Nephron progenitor cell (in vitro differentiated cells): Measurements from ENCODE around the gene PRODH.
A peak's percentile ranks its signal among the peaks of the same experiment; 100 is the strongest.
"Not testable (repeated sequence)": the region's sequence is repeated elsewhere in the genome, so short reads cannot be mapped to it uniquely, and the experiment has no call there.

Experiments used
- DNase-seq: peaks from one replicate; pipeline ENCODE4 v3.0.0; 2021
- H3K27ac Mint-ChIP-seq: 2 replicates; pipeline ENCODE4 v1.8.0; 2021; ENCODE audit warnings: mild to moderate bottlenecking, moderate library complexity, mixed read lengths
- H3K27me3 Mint-ChIP-seq: 2 replicates; pipeline ENCODE4 v1.8.0; 2021; ENCODE audit warnings: mild to moderate bottlenecking, low read depth, mixed read lengths; ENCODE audit not compliant: poor library complexity
- H3K36me3 Mint-ChIP-seq: 2 replicates; pipeline ENCODE4 v1.8.0; 2021; ENCODE audit warnings: low read depth, mixed read lengths
- H3K4me1 Mint-ChIP-seq: 2 replicates; pipeline ENCODE4 v1.8.0; 2021; ENCODE audit warnings: mixed read lengths
- H3K4me3 Mint-ChIP-seq: 2 replicates; pipeline ENCODE4 v1.8.0; 2021; ENCODE audit warnings: mild to moderate bottlenecking, moderate library complexity, mixed read lengths
- H3K9me3 Mint-ChIP-seq: 2 replicates; pipeline ENCODE4 v1.8.0; 2021; ENCODE audit warnings: mild to moderate bottlenecking, moderate library complexity, mixed read lengths
- TF ChIP-seq, protein P1 (sequence below): fragments of 200-600 bp; sonication (generic); IDR thresholded peaks from 2 replicates; pipeline ENCODE4 v1.5.0; 2021; ENCODE audit warnings: antibody characterized with exemption

The PRODH gene

GRCh38 chr22:18973264-18974031 lies 37.4 kb upstream of the PRODH start:
- Mint-ChIP-seq H3K4me1 (no peaks in the 10 kb centered on the region), H3K36me3 (no peaks in the 10 kb centered on the region), H3K27ac (no peak overlapping the region), H3K27me3 (peaks cover 42% of the 10 kb centered on the region), H3K9me3 (no peaks in the 10 kb centered on the region), H3K4me3 (no peak overlapping the region)
- TF ChIP-seq, protein P1, sequence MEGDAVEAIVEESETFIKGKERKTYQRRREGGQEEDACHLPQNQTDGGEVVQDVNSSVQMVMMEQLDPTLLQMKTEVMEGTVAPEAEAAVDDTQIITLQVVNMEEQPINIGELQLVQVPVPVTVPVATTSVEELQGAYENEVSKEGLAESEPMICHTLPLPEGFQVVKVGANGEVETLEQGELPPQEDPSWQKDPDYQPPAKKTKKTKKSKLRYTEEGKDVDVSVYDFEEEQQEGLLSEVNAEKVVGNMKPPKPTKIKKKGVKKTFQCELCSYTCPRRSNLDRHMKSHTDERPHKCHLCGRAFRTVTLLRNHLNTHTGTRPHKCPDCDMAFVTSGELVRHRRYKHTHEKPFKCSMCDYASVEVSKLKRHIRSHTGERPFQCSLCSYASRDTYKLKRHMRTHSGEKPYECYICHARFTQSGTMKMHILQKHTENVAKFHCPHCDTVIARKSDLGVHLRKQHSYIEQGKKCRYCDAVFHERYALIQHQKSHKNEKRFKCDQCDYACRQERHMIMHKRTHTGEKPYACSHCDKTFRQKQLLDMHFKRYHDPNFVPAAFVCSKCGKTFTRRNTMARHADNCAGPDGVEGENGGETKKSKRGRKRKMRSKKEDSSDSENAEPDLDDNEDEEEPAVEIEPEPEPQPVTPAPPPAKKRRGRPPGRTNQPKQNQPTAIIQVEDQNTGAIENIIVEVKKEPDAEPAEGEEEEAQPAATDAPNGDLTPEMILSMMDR: no peak
- DNase-seq: no peak

GRCh38 chr22:18972591-18972990 lies 36.5 kb upstream of the PRODH start:
- peaks cover 49% of the 10 kb centered on the region for H3K27me3 Mint-ChIP-seq
- not testable (repeated sequence) for H3K36me3 Mint-ChIP-seq, H3K4me1 Mint-ChIP-seq, H3K9me3 Mint-ChIP-seq, H3K4me3 Mint-ChIP-seq, H3K27ac Mint-ChIP-seq, DNase-seq

- H3K36me3 Mint-ChIP-seq, H3K4me1 Mint-ChIP-seq, H3K27ac Mint-ChIP-seq, DNase-seq, H3K4me3 Mint-ChIP-seq, H3K9me3 Mint-ChIP-seq: not testable (repeated sequence)
- peaks cover 51% of the 10 kb centered on the region for H3K27me3 Mint-ChIP-seq
Observed at GRCh38 chr22:18972029-18972428, 35.9 kb upstream of the PRODH start.

GRCh38 chr22:18971321-18971751 lies 35.2 kb upstream of the PRODH start:
- H3K9me3 Mint-ChIP-seq: no peaks in the 10 kb centered on the region
- no peak overlapping the region for H3K27ac Mint-ChIP-seq
- TF ChIP-seq, protein P1: no peak
- H3K27me3 Mint-ChIP-seq: peaks cover 50% of the 10 kb centered on the region
- H3K4me1 Mint-ChIP-seq: no peaks in the 10 kb centered on the region
- H3K4me3 Mint-ChIP-seq: no peak overlapping the region
- no peaks in the 10 kb centered on the region for H3K36me3 Mint-ChIP-seq
- DNase-seq: no peak

DNA sequence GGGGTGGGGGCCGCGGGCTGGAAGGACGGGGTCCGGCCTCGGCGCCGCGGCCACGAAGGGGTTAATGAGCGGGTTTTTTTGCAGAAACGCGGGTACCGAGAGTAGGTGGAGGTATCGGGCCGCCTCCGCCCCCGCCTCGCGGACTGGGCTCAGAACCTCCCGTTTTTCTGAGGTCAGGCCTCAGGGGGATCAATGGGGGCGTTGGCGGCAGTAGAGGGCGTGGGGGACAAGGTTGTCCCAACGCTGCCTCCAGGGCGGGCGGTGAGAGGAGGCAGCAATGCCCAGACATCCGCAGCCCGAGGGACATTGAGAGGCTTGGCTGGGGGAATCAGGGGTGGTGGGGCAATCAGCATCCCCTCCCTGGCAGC lies 34.8 kb upstream of the PRODH start:
- no peaks in the 10 kb centered on the region for H3K36me3 Mint-ChIP-seq
- no peaks in the 10 kb centered on the region for H3K4me1 Mint-ChIP-seq
- H3K9me3 Mint-ChIP-seq: no peaks in the 10 kb centered on the region
- no peak for DNase-seq
- peak overlapping the region; percentile 55 for H3K4me3 Mint-ChIP-seq
- H3K27ac Mint-ChIP-seq: no peak overlapping the region
- TF ChIP-seq, protein P1: no peak
- peaks cover 48% of the 10 kb centered on the region for H3K27me3 Mint-ChIP-seq

DNA sequence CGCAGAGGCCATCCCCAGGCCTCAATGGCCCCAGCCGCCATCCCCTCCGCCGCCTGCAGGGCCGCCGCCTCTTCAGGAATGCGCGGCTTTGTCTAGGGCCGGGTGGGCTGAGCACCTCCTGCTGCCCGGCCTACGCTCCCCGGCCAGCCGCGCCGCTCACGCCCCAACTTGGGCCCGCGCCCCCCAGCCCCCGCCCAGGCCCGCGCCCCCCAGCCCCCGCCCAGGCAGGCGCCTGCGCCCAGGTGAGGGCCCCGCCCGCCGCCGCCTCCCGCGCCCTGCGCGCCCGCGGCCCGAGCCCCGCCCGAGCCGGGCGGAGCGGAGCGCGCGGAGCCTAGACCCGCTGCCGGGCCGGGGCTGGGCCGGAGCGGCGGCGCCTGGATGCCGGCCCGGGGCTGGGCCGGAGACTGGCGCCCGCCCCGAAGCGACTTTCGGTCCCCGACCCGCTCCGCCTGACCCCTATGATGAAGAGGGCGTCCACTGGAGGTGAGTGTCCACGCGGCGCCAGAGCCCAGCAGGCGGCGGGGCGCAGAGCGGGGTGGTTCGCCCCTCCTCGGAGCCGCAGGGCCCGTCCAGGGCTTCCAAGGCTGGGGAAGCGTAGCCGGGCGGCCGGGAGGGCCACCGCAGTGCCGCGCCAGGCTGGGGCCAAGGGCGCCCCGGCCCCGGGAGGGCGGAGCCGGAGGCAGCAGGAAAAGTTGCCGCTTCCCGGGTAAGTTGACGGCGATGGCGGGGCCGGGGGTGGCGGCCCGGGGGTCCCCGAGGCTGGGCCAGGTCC lies 34.3 kb upstream of the PRODH start:
- peaks cover 48% of the 10 kb centered on the region for H3K27me3 Mint-ChIP-seq
- no peaks in the 10 kb centered on the region for H3K4me1 Mint-ChIP-seq
- no peaks in the 10 kb centered on the region for H3K9me3 Mint-ChIP-seq
- TF ChIP-seq, protein P1: peak; percentile 15
- DNase-seq: peak; percentile 66
- peak overlapping the region; percentile 52 for H3K4me3 Mint-ChIP-seq
- no peaks in the 10 kb centered on the region for H3K36me3 Mint-ChIP-seq
- no peak overlapping the region for H3K27ac Mint-ChIP-seq

GRCh38 chr22:18969158-18969942 lies 33.3 kb upstream of the PRODH start:
- Mint-ChIP-seq H3K4me3 (peak overlapping the region; percentile 68), H3K27me3 (peaks cover 47% of the 10 kb centered on the region)
- not testable (repeated sequence) for H3K36me3 Mint-ChIP-seq, H3K9me3 Mint-ChIP-seq, DNase-seq, H3K4me1 Mint-ChIP-seq, H3K27ac Mint-ChIP-seq
